Heart right ventricle (tissue), 16 donors: ENCODE results near the gene SLC8A1. TPM values are rescaled to one million over a fixed set of nuclear protein-coding genes. Genes with fewer than 3 reads are reported as not detected.

ENCODE experiments used
- ATAC-seq, 8 donors: fragments of 200-7000 bp; cut with Tn5 transposase; one replicate each; pipeline ENCODE4 v1.9.1; 2020; ENCODE audit warnings: mild to moderate bottlenecking in 8 of 8, moderate library complexity in 8 of 8, moderate number of reproducible peaks in 1 of 8
- DNase-seq, 2 donors: peaks; one replicate each; pipeline ENCODE4 v3.0.0-alpha.2; 2020
- H3K27ac ChIP-seq, 10 donors: fragments of 200-600 bp; sonication (generic) in 2 of 10; one replicate each; pipeline versions ENCODE4 v1.5.0 to v1.8.0; 2020 to 2022; ENCODE audit warnings: mild to moderate bottlenecking in 3 of 10
- H3K27me3 ChIP-seq, 7 donors: fragments of 200-600 bp; one replicate each; pipeline ENCODE4 v1.8.0; 2021 to 2022; ENCODE audit warnings: mild to moderate bottlenecking in 2 of 7
- H3K36me3 ChIP-seq, 9 donors: fragments of 200-600 bp; sonication (generic) in 1 of 9; one replicate each; pipeline versions ENCODE4 v1.5.0 to v1.8.0; 2020 to 2022; ENCODE audit warnings: mild to moderate bottlenecking in 2 of 9
- H3K4me1 ChIP-seq, 9 donors: fragments of 200-600 bp; sonication (generic) in 1 of 9; one replicate each; pipeline versions ENCODE4 v1.5.0 to v1.8.0; 2020 to 2022; ENCODE audit warnings: mild to moderate bottlenecking in 4 of 9
- H3K4me3 ChIP-seq, 10 donors: fragments of 200-600 bp; sonication (generic) in 2 of 10; one replicate each; pipeline versions ENCODE4 v1.5.0 to v1.8.0; 2020 to 2022; ENCODE audit warnings: mild to moderate bottlenecking in 7 of 10, moderate library complexity in 2 of 10
- H3K9me3 ChIP-seq, 11 donors: fragments of 200-600 bp in 10 of 11; sonication (generic) in 2 of 11; one replicate each; pipeline versions ENCODE4 v1.5.0 to v1.8.0; 2013 to 2022; ENCODE audit warnings: mild to moderate bottlenecking in 2 of 11, control low read depth in 1 of 11, moderate library complexity in 1 of 11
- CTCF ChIP-seq, 9 donors: fragments of 200-600 bp; sonication (generic) in 2 of 9; IDR thresholded peaks; one replicate each; pipeline versions ENCODE4 v1.5.0 to v1.8.0; 2021 to 2022; ENCODE audit warnings: antibody characterized with exemption in 9 of 9, mild to moderate bottlenecking in 5 of 9, moderate library complexity in 1 of 9
- WGBS, 2 donors: extraction: QIAGEN DNeasy Blood & Tissue Kit; methylation state at CpG; one replicate each; pipeline ENCODE4 v1.1.7; 2013; ENCODE audit warnings: inconsistent platforms in 1 of 2; 5-methylcytosine and 5-hydroxymethylcytosine counted together
- intact Hi-C, 10 donors: fragments of 100-400 bp; cut with DNase I; formaldehyde crosslinking; loops; one replicate each; pipeline versions ENCODE4 v1.11.1 to v1.14.2; 2022
- polyA plus RNA-seq, 2 donors: library from polyadenylated mRNA; stranded (reverse); fragments of 200-250 nt; gene quantifications; one replicate each; pipeline ENCODE4 v1.2.3, GENCODE V29; 2013
- total RNA-seq, 10 donors: library from RNA; stranded (reverse); fragmentation: NEBNext Ultra II Directional in 3 of 10; extraction: Animal tissue kit (Norgen Biotek cat#: 25700) in 3 of 10; gene quantifications; one replicate each; pipeline versions ENCODE4 v1.2.1 to v1.2.4, GENCODE V29; 2021 to 2023
- donor health status: Arrhythmogenic right ventricular cardiomyopathy.
- donor health status: ischemic (EF 13 %, LVEDD 7.1; RV severe dilation, severe dysfunction).
- donor health status: healthy with polysubstance abuse.
- donor health status: DM: no; HTN: yes; CAD: no.
- donor health status: DM: no; HTN: no; CAD: no.
- donor health status: ischemic (EF 25% LVEDD 6.9; RV normal size, moderate dysfunction).
- donor health status: ischemic (EF 25% LVEDD 5.7; RV mildly dilated, moderate dysfunction).
- donor health status: healthy.
- donor health status: DM: yes; HTN: yes; CAD: no.
- donor health status: Ischemic cardiomyopathy.
- donor health status: ischemic (EF 35%, LVEDD 5.7; RV mildly dilated, moderate dysfunction).
- donor health status: nonischemic (EF 11% LVEDD 7.7; RV severe dilation, severe dysfunction).
- donor health status: DM: yes; HTN: yes; CAD: no.
- donor health status: PGD.
- donor health status: ischemic (EF 29% LVEDD 5.4; RV normal size, mild dysfunction).
- donor health status: nonischemic (EF 23%, LVEDD 6.1; RV moderate dilation, normal function).

SLC8A1 gene
- total and polyA plus RNA-seq, 12 donors = 11.1 to 1,497 (median 1,067) TPM

- no peak for ATAC-seq
- TF ChIP-seq CTCF (IDR thresholded peaks at IDR 0.05) = no peak
- DNase-seq = no peak
- WGBS, 2 donors = 57 to 74% methylated on average over 1 of the region's 1 CpG
- intact Hi-C loops = no loop called here
- Histone ChIP-seq H3K36me3 (no peaks in the 10 kb centered on the region), H3K27me3 (no peaks in the 10 kb centered on the region), H3K4me3 (no peak overlapping the region), H3K27ac (peak overlapping the region in 1 of 10 donors; percentile 87), H3K4me1 (peaks cover 3 to 84% (median 52%) of the 10 kb centered on the region in 9 donors), H3K9me3 (no peaks in the 10 kb centered on the region)
These were observed 107.5 kb downstream of the SLC8A1 start for GRCh38 chr2:40344364-40344763.

GRCh38 chr2:40343902-40344301 lies 108.0 kb downstream of the SLC8A1 start:
- Histone ChIP-seq H3K27ac (peak overlapping the region in 1 of 10 donors; percentile 87), H3K9me3 (no peaks in the 10 kb centered on the region), H3K4me1 (peaks cover 3 to 84% (median 52%) of the 10 kb centered on the region in 9 donors), H3K36me3 (no peaks in the 10 kb centered on the region), H3K27me3 (no peaks in the 10 kb centered on the region), H3K4me3 (no peak overlapping the region)
- TF ChIP-seq CTCF (IDR thresholded peaks at IDR 0.05) = no peak
- DNase-seq = no peak
- ATAC-seq = peak in 1 of 8 donors; percentile 27
- intact Hi-C loops = no loop called here
- WGBS, 2 donors = 49 to 60% methylated on average over 2 of the region's 2 CpGs

- Histone ChIP-seq H3K27ac (peak overlapping the region in 3 of 10 donors; percentile 35 to 57 (median 45)), H3K36me3 (no peaks in the 10 kb centered on the region), H3K27me3 (no peaks in the 10 kb centered on the region), H3K4me3 (no peak overlapping the region), H3K9me3 (no peaks in the 10 kb centered on the region), H3K4me1 (peaks cover 1 to 83% (median 51%) of the 10 kb centered on the region in 9 donors)
- no peak for TF ChIP-seq CTCF (IDR thresholded peaks at IDR 0.05)
- intact Hi-C loops = no loop called here
- ATAC-seq (peak in 3 of 8 donors; percentile 51 to 67 (median 65)), DNase-seq (no peak)
- 94 to 100% methylated on average over 1 of the region's 1 CpG for whole genome bisulfite sequencing, 2 donors
These were observed 110.7 kb downstream of the SLC8A1 start for GRCh38 chr2:40341198-40341597.

- ATAC-seq (no peak), DNase-seq (no peak)
- no peaks in the 10 kb centered on the region for H3K27me3 ChIP-seq
- no peaks in the 10 kb centered on the region for H3K9me3 ChIP-seq
- intact Hi-C loops = no loop called here
- H3K4me3 ChIP-seq = no peak overlapping the region
- peaks cover 0 to 82% (median 42%) of the 10 kb centered on the region in 9 donors for H3K4me1 ChIP-seq
- no peak overlapping the region for H3K27ac ChIP-seq
- H3K36me3 ChIP-seq = no peaks in the 10 kb centered on the region
- no peak for TF ChIP-seq CTCF (IDR thresholded peaks at IDR 0.05)
- 81 to 91% methylated on average over 3 of the region's 3 CpGs for WGBS, 2 donors
These were observed 112.9 kb downstream of the SLC8A1 start for GRCh38 chr2:40339026-40339425.
